ENCODE results near the gene DDX54.

The DDX54 gene

GRCh38 chr12:113184900-113185179, 438 bp downstream of the DDX54 start:
- TF ChIP-seq, protein P1, sequence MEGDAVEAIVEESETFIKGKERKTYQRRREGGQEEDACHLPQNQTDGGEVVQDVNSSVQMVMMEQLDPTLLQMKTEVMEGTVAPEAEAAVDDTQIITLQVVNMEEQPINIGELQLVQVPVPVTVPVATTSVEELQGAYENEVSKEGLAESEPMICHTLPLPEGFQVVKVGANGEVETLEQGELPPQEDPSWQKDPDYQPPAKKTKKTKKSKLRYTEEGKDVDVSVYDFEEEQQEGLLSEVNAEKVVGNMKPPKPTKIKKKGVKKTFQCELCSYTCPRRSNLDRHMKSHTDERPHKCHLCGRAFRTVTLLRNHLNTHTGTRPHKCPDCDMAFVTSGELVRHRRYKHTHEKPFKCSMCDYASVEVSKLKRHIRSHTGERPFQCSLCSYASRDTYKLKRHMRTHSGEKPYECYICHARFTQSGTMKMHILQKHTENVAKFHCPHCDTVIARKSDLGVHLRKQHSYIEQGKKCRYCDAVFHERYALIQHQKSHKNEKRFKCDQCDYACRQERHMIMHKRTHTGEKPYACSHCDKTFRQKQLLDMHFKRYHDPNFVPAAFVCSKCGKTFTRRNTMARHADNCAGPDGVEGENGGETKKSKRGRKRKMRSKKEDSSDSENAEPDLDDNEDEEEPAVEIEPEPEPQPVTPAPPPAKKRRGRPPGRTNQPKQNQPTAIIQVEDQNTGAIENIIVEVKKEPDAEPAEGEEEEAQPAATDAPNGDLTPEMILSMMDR (IDR thresholded peaks at IDR 0.05; ENCODE audit: low read depth, low read length), result no peak
- peak overlapping the region; percentile 87 for H3K4me3 ChIP-seq (ENCODE audit: low read depth, low read length)

DNA sequence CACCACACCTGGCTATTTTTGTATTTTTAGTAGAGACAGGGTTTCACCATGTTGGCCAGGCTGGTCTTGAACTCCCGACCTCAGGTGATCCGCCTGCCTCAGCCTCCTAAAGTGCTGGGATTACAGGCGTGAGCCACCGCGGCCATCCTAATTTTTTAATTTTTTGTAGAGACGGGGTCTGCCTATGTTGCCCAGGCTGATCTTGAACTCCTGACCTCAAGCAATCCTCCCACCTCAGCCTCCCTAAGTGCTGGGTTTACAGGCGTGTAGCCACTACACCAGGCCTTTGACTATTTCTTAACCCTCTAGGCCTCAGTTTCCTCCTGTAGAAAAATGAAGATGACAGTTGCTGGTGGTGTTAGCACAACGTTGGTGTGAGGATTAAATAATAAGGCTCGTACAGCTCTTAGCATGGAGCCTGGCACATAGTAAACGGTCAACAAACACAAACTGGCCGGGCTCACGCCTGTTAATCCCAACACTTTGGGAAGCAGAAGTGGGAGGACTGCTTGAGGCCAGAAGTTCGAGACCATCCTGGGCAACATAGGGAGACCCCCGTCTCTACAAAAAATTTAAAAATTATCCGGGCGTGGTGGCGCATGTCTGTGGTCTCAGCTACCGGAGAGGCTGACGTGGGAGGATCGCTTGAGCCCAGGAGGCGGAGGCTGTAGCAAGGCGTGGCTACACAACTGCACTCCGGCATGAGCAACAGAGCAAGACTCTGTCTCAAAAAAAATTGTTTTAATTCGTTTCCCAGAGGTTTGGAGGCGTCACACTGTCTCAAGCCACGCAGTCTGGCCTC, 979 bp downstream of the DDX54 start:
- TF ChIP-seq, protein P1 (IDR thresholded peaks at IDR 0.05; ENCODE audit: low read depth, low read length), result no peak
- peak overlapping the region; percentile 87 for H3K4me3 ChIP-seq (ENCODE audit: low read depth, low read length)

DNA sequence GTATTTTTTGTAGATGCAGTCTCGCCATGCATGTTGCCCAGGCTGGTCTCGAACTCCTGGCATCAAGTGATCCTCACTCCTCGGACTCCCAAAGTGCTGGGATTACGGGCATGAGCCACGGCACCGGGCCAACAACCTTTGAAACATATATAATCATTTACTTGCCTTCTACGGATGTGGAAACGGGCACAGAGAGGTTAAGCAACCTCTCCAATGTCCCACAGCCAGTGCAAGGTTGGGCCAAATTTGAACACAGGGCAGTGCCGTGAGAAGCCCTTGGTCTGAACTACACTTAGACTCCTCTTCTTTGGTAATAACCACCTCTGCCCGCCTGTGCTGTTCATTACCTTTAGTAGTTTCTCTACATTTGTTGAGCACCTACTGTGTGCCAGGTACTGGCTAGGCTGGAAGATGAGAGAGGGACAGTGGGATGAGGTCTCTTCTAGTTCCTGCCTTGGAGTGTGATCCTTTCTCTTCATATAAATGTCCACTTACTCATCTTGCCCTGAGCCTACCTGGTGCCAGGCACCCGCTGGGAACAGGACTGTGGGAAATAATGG, 2.2 kb downstream of the DDX54 start:
- no peak overlapping the region for H3K4me3 ChIP-seq (ENCODE audit: low read depth, low read length)

DNA sequence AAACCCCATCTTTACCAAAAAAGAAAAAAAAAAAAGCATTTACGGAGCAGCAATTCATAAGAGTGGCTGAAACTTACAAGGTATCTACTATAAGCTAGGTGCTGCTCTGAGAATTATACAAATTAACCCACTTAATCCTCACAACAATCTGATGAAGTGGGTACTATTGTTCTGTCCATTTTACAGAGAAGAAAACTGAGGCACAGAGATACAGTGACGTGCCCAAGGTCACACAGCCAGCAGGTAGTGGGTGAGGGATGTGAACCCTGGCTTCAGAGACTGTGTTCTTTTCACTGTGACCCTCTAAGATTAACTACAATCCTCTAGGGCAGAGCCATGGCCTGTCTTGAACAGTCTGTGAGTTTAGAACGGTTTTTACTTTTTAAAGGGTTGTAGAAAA, 3.3 kb downstream of the DDX54 start:
- H3K4me3 ChIP-seq (ENCODE audit: low read depth, low read length), result no peak overlapping the region
- TF ChIP-seq, protein P1 (IDR thresholded peaks at IDR 0.05; ENCODE audit: low read depth, low read length), result no peak

More for the DNA sequence above, 2.2 kb downstream of the DDX54 start:
- TF ChIP-seq, protein P1 (IDR thresholded peaks at IDR 0.05; ENCODE audit: low read depth, low read length), result no peak

DNA sequence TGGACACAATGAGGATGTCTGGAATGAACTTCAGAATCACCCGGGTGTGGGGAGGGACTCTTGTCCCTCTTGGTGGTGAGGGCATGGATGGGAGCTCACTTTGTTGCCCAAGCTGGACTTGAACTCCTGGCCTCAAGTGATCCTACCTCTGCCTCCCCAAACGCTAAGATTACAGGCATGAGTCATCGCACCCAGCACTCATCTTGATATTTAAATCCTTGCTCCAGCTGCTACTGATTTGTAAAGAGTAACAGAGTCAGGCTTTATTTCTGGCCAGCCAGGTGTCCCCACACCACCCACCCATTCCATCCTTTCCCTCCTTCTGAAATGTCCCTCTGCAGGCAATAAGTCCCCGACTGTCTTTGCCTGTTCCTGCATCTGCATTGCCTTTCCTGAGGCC, 4.9 kb downstream of the DDX54 start:
- TF ChIP-seq, protein P1 (IDR thresholded peaks at IDR 0.05; ENCODE audit: low read depth, low read length), result no peak
- H3K4me3 ChIP-seq (ENCODE audit: low read depth, low read length), result no peak overlapping the region

GRCh38 chr12:113179023-113179422, 6.3 kb downstream of the DDX54 start:
- H3K4me3 ChIP-seq (ENCODE audit: low read depth, low read length), result no peak overlapping the region
- TF ChIP-seq, protein P1 (IDR thresholded peaks at IDR 0.05; ENCODE audit: low read depth, low read length), result no peak
